DND-41 (cell line): ENCODE measurements around the gene CASKIN2.

Source experiments
- CTCF ChIP-seq: IDR thresholded peaks from 2 replicates; pipeline ENCODE4 v1.5.1; 2012; ENCODE audit warnings: borderline replicate concordance, low read length, moderate library complexity, mild to moderate bottlenecking; ENCODE audit not compliant: poor library complexity, severe bottlenecking; ENCODE audit errors: extremely low read depth
- EZH2 ChIP-seq: IDR thresholded peaks from 3 replicates; pipeline ENCODE4 v1.6.1; 2012; ENCODE audit warnings: borderline replicate concordance, low read depth, mild to moderate bottlenecking, moderate library complexity, low read length, inconsistent platforms; ENCODE audit not compliant: severe bottlenecking

- TF ChIP-seq CTCF, result no peak
- TF ChIP-seq EZH2, result no peak
These were observed 2.3 kb downstream of the CASKIN2 start for GRCh38 chr17:75512926-75513640.
